ENCODE data around the gene SKIDA1.

DNA sequence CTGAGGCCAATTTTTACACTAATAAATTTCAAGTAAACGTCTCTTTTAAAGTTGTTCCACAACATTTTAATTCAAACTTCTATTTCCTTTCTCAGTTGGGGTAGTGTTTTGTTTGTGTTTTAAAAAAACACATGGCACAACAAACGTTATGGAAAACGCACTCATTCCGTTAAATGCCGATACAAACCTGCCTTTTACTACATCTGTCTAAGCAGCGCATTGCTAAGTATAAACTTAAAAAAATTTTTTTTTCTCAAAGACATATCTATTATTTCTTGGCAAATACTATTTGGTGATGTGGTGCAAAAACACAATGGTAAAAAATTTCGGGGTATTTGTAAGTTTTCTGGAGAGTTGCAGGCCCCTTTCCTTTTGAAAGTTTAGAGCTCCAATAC is 1.4 kb downstream of the SKIDA1 start:
- TF ChIP-seq POLR2A (IDR thresholded peaks at IDR 0.05): no peak
- TF ChIP-seq, protein P1, sequence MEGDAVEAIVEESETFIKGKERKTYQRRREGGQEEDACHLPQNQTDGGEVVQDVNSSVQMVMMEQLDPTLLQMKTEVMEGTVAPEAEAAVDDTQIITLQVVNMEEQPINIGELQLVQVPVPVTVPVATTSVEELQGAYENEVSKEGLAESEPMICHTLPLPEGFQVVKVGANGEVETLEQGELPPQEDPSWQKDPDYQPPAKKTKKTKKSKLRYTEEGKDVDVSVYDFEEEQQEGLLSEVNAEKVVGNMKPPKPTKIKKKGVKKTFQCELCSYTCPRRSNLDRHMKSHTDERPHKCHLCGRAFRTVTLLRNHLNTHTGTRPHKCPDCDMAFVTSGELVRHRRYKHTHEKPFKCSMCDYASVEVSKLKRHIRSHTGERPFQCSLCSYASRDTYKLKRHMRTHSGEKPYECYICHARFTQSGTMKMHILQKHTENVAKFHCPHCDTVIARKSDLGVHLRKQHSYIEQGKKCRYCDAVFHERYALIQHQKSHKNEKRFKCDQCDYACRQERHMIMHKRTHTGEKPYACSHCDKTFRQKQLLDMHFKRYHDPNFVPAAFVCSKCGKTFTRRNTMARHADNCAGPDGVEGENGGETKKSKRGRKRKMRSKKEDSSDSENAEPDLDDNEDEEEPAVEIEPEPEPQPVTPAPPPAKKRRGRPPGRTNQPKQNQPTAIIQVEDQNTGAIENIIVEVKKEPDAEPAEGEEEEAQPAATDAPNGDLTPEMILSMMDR (IDR thresholded peaks at IDR 0.05): no peak
